HepG2 (cell line): ENCODE data around the gene MLH1. TPM values are rescaled to one million over a fixed set of nuclear protein-coding genes. Genes with fewer than 3 reads are reported as not detected.

Experiments used
- ATAC-seq: fragments of 200-7000 bp; cut with Tn5 transposase; 3 replicates; pipeline ENCODE4 v1.9.1; 2020; ENCODE audit warnings: mild to moderate bottlenecking, moderate library complexity
- BruUV-seq: library from RNA; stranded (reverse); fragments of 400-500 nt; replicated peaks from 2 replicates; lab custom pipeline; 2021; lab: Mats Ljungman, UMichigan
- CTCF ChIA-PET: fragments of 300-600 bp; formaldehyde crosslinking; extraction: SDS; loops from one replicate; lab custom pipeline; 2021; ENCODE audit warnings: low total read pairs, inconsistent platforms, low intra/inter-chr PET ratio; lab: Yijun Ruan, JAX
- POLR2A ChIA-PET: fragments of 350-600 bp; sonication (Branson Sonifier 250); formaldehyde crosslinking; loops from one replicate; lab custom pipeline; 2020; ENCODE audit warnings: antibody characterized with exemption, inconsistent platforms; lab: Yijun Ruan, JAX
- DNase-seq: peaks from one replicate; pipeline ENCODE4 v3.0.0-alpha.2; 2015; ENCODE audit warnings: low spot score
- FAIRE-seq: peaks from 3 replicates; lab custom pipeline; 2011; peaks lifted over from hg19 to GRCh38; lab: Jason Lieb, UNC
- H2AFZ ChIP-seq: one replicate; pipeline ENCODE4 v1.6.1; 2011; ENCODE audit warnings: low read length, inconsistent platforms
- H3K27ac ChIP-seq: fragments of 300-600 bp; 3 replicates; pipeline ENCODE4 v1.8.0; 2011; ENCODE audit warnings: mixed run types, mild to moderate bottlenecking, mixed read lengths, low read length, inconsistent platforms; ENCODE audit not compliant: insufficient read depth; ENCODE audit errors: extremely low read length
- H3K27me3 ChIP-seq, 2 experiments: fragments of 200-600 bp in 1 of 2; 2 replicates in 1 of 2; 3 replicates in 1 of 2; pipeline versions ENCODE4 v1.6.0 to v1.8.0; 2011; ENCODE audit warnings: low read length in 2 of 2, mild to moderate bottlenecking in 2 of 2, moderate library complexity in 2 of 2, inconsistent platforms in 1 of 2; ENCODE audit not compliant: insufficient read depth in 2 of 2, control insufficient read depth in 1 of 2
- H3K36me3 ChIP-seq, 2 experiments: fragments of 200-600 bp in 1 of 2; replicated peaks in 1 of 2; 2 replicates in 1 of 2; 3 replicates in 1 of 2; pipeline versions ENCODE4 v1.5.1 to v1.8.0; 2011; ENCODE audit warnings: low read length in 2 of 2, inconsistent platforms in 1 of 2; ENCODE audit not compliant: insufficient read depth in 2 of 2, control insufficient read depth in 1 of 2
- H3K4me1 ChIP-seq: 2 replicates; pipeline ENCODE4 v1.5.1; 2012; ENCODE audit warnings: low read length, inconsistent platforms; ENCODE audit not compliant: insufficient read depth
- H3K4me2 ChIP-seq: 2 replicates; pipeline ENCODE4 v1.6.0; 2011; ENCODE audit warnings: low read depth, low read length, inconsistent platforms
- H3K4me3 ChIP-seq, 3 experiments: fragments of 200-600 bp in 1 of 3; sonication (generic), shearing (Covaris generic) in 1 of 3; replicated peaks in 1 of 3; 2 replicates each; pipeline ENCODE4 v1.5.1; 2011 to 2016; ENCODE audit warnings: low read length in 3 of 3, inconsistent platforms in 2 of 3, low read depth in 2 of 3, mild to moderate bottlenecking in 2 of 3, control low read depth in 1 of 3, mixed read lengths in 1 of 3; ENCODE audit not compliant: insufficient read depth in 1 of 3
- H3K79me2 ChIP-seq: one replicate; pipeline ENCODE4 v1.6.1; 2011; ENCODE audit warnings: low read length, inconsistent platforms; ENCODE audit not compliant: insufficient read depth
- H3K9ac ChIP-seq: 2 replicates; pipeline ENCODE4 v1.6.0; 2011; ENCODE audit warnings: mild to moderate bottlenecking, low read depth, low read length, inconsistent platforms; ENCODE audit not compliant: insufficient read depth
- H3K9me3 ChIP-seq: 2 replicates; pipeline ENCODE4 v1.5.1; 2012; ENCODE audit warnings: mild to moderate bottlenecking, low read length
- H4K20me1 ChIP-seq: 2 replicates; pipeline ENCODE4 v1.6.0; 2011; ENCODE audit warnings: inconsistent platforms, mild to moderate bottlenecking, low read length, moderate library complexity; ENCODE audit not compliant: insufficient read depth
- CREM ChIP-seq, 2 experiments: sonication (generic) in 1 of 2; formaldehyde crosslinking in 1 of 2; IDR thresholded peaks; 2 replicates each; pipeline versions ENCODE4 v1.4.0 to v1.6.1; 2016 to 2020; ENCODE audit warnings: antibody characterized with exemption in 1 of 2, mild to moderate bottlenecking in 1 of 2, missing genetic modification reagents in 1 of 2
- RARA ChIP-seq: IDR thresholded peaks from 2 replicates; pipeline ENCODE4 v1.6.1; 2016; ENCODE audit warnings: missing genetic modification reagents, missing compliant biosample characterization
- U2AF1 ChIP-seq: fragments of 200-400 bp; formaldehyde crosslinking; optimal IDR thresholded peaks from 2 replicates; pipeline ENCODE3; 2017; ENCODE audit warnings: mild to moderate bottlenecking, low read depth, low read length
- WGBS: methylation state at CpG from one replicate; pipeline ENCODE4 v1.1.6; 2017; ENCODE audit warnings: low lambda C conversion rate; 5-methylcytosine and 5-hydroxymethylcytosine counted together
- in situ Hi-C: cut with HindIII; loops from 2 replicates; pipeline ENCODE4 v1.10.0; 2017; ENCODE audit warnings: low pct_unique_long_range_greater_than_20kb; ENCODE audit not compliant: extremely low pct_ligation_motif_present
- intact Hi-C: fragments of 100-400 bp; cut with micrococcal nuclease; formaldehyde crosslinking; loops from one replicate; pipeline ENCODE4 v1.10.0; 2022; ENCODE audit not compliant: unreplicated experiment
- polyA plus RNA-seq, 8 experiments: library from polyadenylated mRNA; depleted of rRNA in 3 of 8; stranded (reverse) in 7 of 8; unstranded in 1 of 8; fragments of >200 nt; fragmentation: Illumina TruSeq in 4 of 8; extraction: Trizol in 4 of 8; gene quantifications; 2 replicates each; pipeline versions ENCODE4 v1.2.1 to v1.2.3, GENCODE V29; 2011 to 2016; ENCODE audit warnings: low read depth in 4 of 8, missing spikeins in 1 of 8, mixed read lengths in 1 of 8; ENCODE audit not compliant: insufficient read depth in 1 of 8
- total RNA-seq, 5 experiments: library from RNA; depleted of rRNA; stranded (reverse); fragments of >200 nt; fragmentation: Illumina TruSeq; extraction: Trizol; gene quantifications; 2 replicates each; pipeline ENCODE4 v1.2.3, GENCODE V29; 2016; ENCODE audit warnings: low read depth in 1 of 5
- TF ChIP-seq, protein P1 (sequence below): sonication (generic); formaldehyde crosslinking; IDR thresholded peaks from 2 replicates; pipeline ENCODE4 v1.5.0; 2020; ENCODE audit warnings: mild to moderate bottlenecking, missing genetic modification reagents
- TF ChIP-seq, protein P2 (sequence below): sonication (generic); formaldehyde crosslinking; IDR thresholded peaks from 2 replicates; pipeline ENCODE4 v1.9.0; 2021; ENCODE audit warnings: missing genetic modification reagents, borderline replicate concordance
- TF ChIP-seq, protein P3 (sequence below): sonication (generic); formaldehyde crosslinking; IDR thresholded peaks from 2 replicates; pipeline ENCODE4 v1.4.0; 2020; ENCODE audit warnings: mild to moderate bottlenecking, missing genetic modification reagents
- TF ChIP-seq, protein P4 (sequence below), 2 experiments: sonication (generic) in 1 of 2; formaldehyde crosslinking in 1 of 2; IDR thresholded peaks; 2 replicates each; pipeline versions ENCODE4 v1.4.0 to v1.6.1; 2018 to 2020; ENCODE audit warnings: missing genetic modification reagents in 2 of 2, borderline replicate concordance in 1 of 2, low read depth in 1 of 2, mild to moderate bottlenecking in 1 of 2, missing biosample characterization in 1 of 2
- TF ChIP-seq, protein P5 (sequence below): sonication (generic); formaldehyde crosslinking; IDR thresholded peaks from 2 replicates; pipeline ENCODE4 v1.5.1; 2020; ENCODE audit warnings: missing genetic modification reagents, mild to moderate bottlenecking, borderline replicate concordance
- TF ChIP-seq, protein P6 (sequence below): sonication (generic); formaldehyde crosslinking; conservative IDR thresholded peaks from 2 replicates; pipeline ENCODE4 v1.8.0; 2022; ENCODE audit warnings: low read depth, missing genetic modification reagents

MLH1 gene
- total and polyA plus RNA-seq, 2 of the 13 experiments (the other 11 are each of a cell fraction or from before 2014, with no cell fraction given): 29.5 to 70.8 TPM

DNA sequence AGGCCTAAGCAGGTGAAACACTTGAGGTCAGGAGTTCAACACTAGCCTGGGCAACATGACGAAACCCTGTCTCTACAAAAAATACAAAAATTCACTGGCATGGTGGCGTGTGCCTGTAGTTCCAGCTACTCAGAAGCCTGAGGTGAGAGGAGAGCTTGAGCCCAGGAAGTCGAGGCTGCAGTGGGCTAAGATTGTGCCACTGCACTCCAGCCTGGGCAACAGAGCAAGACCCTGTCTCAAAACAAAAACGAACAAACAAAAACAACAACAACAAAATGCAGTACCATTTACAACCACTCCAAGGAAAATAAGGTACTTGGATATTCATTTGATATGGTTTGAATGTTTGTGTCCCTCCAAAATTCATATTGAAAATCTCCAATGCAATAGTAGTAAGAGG is 32.8 kb upstream of the MLH1 start:
- DNase-seq: no peak
- CTCF ChIA-PET: no interaction called here
- no TSS peak for BruUV-seq
- Histone ChIP-seq H3K4me2 (no peak overlapping the region), H3K9me3 (no peaks in the 10 kb centered on the region), H3K79me2 (no peaks in the 10 kb centered on the region), H3K4me1 (peaks cover 10% of the 10 kb centered on the region; the same call in 1 of the 2 replicates), H3K9ac (no peak overlapping the region), H3K27me3 (no peaks in the 10 kb centered on the region), H3K36me3 (no peaks in the 10 kb centered on the region), H2AFZ (no peak overlapping the region), H4K20me1 (no peaks in the 10 kb centered on the region), H3K27ac (no peak overlapping the region), H3K4me3 (no peak overlapping the region)
- intact Hi-C loops: no loop called here
- no peak for ATAC-seq
- POLR2A ChIA-PET: no interaction called here
- in situ Hi-C loops: loop anchor here (25.0 kb wide), 1 partner anchor 223 kb away; no protein-coding TSS in a partner anchor
- no peak for FAIRE-seq
- WGBS: 10% methylated on average over 4 of the region's 4 CpGs
- TF ChIP-seq U2AF1 (no peak), CREM (IDR thresholded peaks at IDR 0.05) (no peak), CREM (CRISPR knock-in tag; IDR thresholded peaks at IDR 0.05) (no peak), RARA (no peak)
- TF ChIP-seq, protein P1, sequence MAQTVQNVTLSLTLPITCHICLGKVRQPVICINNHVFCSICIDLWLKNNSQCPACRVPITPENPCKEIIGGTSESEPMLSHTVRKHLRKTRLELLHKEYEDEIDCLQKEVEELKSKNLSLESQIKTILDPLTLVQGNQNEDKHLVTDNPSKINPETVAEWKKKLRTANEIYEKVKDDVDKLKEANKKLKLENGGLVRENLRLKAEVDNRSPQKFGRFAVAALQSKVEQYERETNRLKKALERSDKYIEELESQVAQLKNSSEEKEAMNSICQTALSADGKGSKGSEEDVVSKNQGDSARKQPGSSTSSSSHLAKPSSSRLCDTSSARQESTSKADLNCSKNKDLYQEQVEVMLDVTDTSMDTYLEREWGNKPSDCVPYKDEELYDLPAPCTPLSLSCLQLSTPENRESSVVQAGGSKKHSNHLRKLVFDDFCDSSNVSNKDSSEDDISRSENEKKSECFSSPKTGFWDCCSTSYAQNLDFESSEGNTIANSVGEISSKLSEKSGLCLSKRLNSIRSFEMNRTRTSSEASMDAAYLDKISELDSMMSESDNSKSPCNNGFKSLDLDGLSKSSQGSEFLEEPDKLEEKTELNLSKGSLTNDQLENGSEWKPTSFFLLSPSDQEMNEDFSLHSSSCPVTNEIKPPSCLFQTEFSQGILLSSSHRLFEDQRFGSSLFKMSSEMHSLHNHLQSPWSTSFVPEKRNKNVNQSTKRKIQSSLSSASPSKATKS: no peak
- TF ChIP-seq, protein P2, sequence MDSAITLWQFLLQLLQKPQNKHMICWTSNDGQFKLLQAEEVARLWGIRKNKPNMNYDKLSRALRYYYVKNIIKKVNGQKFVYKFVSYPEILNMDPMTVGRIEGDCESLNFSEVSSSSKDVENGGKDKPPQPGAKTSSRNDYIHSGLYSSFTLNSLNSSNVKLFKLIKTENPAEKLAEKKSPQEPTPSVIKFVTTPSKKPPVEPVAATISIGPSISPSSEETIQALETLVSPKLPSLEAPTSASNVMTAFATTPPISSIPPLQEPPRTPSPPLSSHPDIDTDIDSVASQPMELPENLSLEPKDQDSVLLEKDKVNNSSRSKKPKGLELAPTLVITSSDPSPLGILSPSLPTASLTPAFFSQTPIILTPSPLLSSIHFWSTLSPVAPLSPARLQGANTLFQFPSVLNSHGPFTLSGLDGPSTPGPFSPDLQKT (CRISPR knock-in tag): no peak
- TF ChIP-seq, protein P3, sequence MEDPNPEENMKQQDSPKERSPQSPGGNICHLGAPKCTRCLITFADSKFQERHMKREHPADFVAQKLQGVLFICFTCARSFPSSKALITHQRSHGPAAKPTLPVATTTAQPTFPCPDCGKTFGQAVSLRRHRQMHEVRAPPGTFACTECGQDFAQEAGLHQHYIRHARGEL (CRISPR knock-in tag): no peak
- TF ChIP-seq, protein P4, sequence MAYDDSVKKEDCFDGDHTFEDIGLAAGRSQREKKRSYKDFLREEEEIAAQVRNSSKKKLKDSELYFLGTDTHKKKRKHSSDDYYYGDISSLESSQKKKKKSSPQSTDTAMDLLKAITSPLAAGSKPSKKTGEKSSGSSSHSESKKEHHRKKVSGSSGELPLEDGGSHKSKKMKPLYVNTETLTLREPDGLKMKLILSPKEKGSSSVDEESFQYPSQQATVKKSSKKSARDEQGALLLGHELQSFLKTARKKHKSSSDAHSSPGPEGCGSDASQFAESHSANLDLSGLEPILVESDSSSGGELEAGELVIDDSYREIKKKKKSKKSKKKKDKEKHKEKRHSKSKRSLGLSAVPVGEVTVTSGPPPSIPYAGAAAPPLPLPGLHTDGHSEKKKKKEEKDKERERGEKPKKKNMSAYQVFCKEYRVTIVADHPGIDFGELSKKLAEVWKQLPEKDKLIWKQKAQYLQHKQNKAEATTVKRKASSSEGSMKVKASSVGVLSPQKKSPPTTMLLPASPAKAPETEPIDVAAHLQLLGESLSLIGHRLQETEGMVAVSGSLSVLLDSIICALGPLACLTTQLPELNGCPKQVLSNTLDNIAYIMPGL (CRISPR knock-in tag; IDR thresholded peaks at IDR 0.05; ENCODE audit: borderline replicate concordance in 1 of 2, low read depth in 1 of 2): no peak
- TF ChIP-seq, protein P5, sequence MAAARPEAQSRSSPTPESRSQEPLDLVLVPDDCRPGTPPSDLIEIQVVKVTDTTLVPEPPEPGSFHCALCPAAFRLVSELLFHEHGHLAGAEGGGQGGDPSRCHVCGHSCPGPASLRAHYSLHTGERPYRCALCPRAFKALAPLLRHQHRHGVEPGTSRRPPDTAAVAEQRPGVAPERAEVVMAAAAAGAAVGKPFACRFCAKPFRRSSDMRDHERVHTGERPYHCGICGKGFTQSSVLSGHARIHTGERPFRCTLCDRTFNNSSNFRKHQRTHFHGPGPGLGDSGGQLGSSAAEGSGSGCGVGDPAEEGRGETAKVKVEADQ: no peak
- TF ChIP-seq, protein P6, sequence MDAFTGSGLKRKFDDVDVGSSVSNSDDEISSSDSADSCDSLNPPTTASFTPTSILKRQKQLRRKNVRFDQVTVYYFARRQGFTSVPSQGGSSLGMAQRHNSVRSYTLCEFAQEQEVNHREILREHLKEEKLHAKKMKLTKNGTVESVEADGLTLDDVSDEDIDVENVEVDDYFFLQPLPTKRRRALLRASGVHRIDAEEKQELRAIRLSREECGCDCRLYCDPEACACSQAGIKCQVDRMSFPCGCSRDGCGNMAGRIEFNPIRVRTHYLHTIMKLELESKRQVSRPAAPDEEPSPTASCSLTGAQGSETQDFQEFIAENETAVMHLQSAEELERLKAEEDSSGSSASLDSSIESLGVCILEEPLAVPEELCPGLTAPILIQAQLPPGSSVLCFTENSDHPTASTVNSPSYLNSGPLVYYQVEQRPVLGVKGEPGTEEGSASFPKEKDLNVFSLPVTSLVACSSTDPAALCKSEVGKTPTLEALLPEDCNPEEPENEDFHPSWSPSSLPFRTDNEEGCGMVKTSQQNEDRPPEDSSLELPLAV: no peak
